ENCODE measurements around the gene SAYSD1. TPM values are rescaled to one million over a fixed set of nuclear protein-coding genes. Genes with fewer than 3 reads are reported as not detected.

SAYSD1 gene
- 10 to 100 TPM; 10.8 to 21.6 (median 19.2) TPM for total RNA-seq

GRCh38 chr6:39114704-39115599, at the start of gene SAYSD1:
SAYSD1 (minus strand) TSS chr6:39115186; CDS start chr6:39115089, 97 bp downstream.
- DNase-seq (ENCODE audit: extremely low spot score), result peak; percentile 97

GRCh38 chr6:39157511-39157910, 42.5 kb upstream of the SAYSD1 start:
- WGBS, result 61% methylated on average over 3 of the region's 3 CpGs

More at GRCh38 chr6:39114704-39115599, at the start of gene SAYSD1:
- 2% methylated on average over 8 of the region's 68 CpGs for WGBS
- H3K4me1 ChIP-seq, result peaks cover 13 to 22% (median 18%) of the 10 kb centered on the region in 4 donors
- H3K4me3 ChIP-seq, result peak within 1 kb of the TSS; percentile 69 to 86 (median 82)
- intact Hi-C loops (cut with DNase I), result no loop called here
- no peaks in the 10 kb centered on the region for H3K9me3 ChIP-seq
- H3K36me3 ChIP-seq, result peaks cover 5 to 10% (median 6%) of the 10 kb centered on the region in 4 donors
- TF ChIP-seq POLR2AphosphoS5 (IDR thresholded peaks at IDR 0.05) (peak; percentile 80 to 90), POLR2A (IDR thresholded peaks at IDR 0.05; ENCODE audit: low read depth) (peak; percentile 32), CTCF (IDR thresholded peaks at IDR 0.05) (no peak)
- peak within 1 kb of the TSS; percentile 93 to 98 (median 96) for H3K27ac ChIP-seq (replicated peaks in 1 of 4)
- no peaks in the 10 kb centered on the region for H3K27me3 ChIP-seq

GRCh38 chr6:39156801-39157200, 41.8 kb upstream of the SAYSD1 start:
- peaks cover 0 to 30% (median 0%) of the 10 kb centered on the region in 4 donors for H3K27me3 ChIP-seq
- no peak for DNase-seq (ENCODE audit: extremely low spot score)
- no peaks in the 10 kb centered on the region for H3K36me3 ChIP-seq
- no peak overlapping the region for H3K4me3 ChIP-seq
- H3K27ac ChIP-seq (replicated peaks in 1 of 4), result no peak overlapping the region
- 75% methylated on average over 3 of the region's 3 CpGs for WGBS
- intact Hi-C loops (cut with DNase I), result no loop called here
- H3K9me3 ChIP-seq, result peaks cover 0 to 4% (median 0%) of the 10 kb centered on the region in 4 donors
- no peaks in the 10 kb centered on the region for H3K4me1 ChIP-seq
- TF ChIP-seq CTCF (IDR thresholded peaks at IDR 0.05), result no peak
- TF ChIP-seq EP300 (IDR thresholded peaks at IDR 0.05), result no peak
- no peak for TF ChIP-seq POLR2A (IDR thresholded peaks at IDR 0.05; ENCODE audit: low read depth)
- no peak for TF ChIP-seq POLR2AphosphoS5 (IDR thresholded peaks at IDR 0.05)

More at GRCh38 chr6:39157511-39157910, 42.5 kb upstream of the SAYSD1 start:
- peaks cover 0 to 23% (median 0%) of the 10 kb centered on the region in 4 donors for H3K27me3 ChIP-seq
- intact Hi-C loops (cut with DNase I), result no loop called here
- TF ChIP-seq POLR2AphosphoS5 (IDR thresholded peaks at IDR 0.05) (no peak), CTCF (IDR thresholded peaks at IDR 0.05) (no peak), EP300 (IDR thresholded peaks at IDR 0.05) (no peak), POLR2A (IDR thresholded peaks at IDR 0.05; ENCODE audit: low read depth) (no peak)
- no peaks in the 10 kb centered on the region for H3K36me3 ChIP-seq
- no peak overlapping the region for H3K27ac ChIP-seq (replicated peaks in 1 of 4)
- no peaks in the 10 kb centered on the region for H3K4me1 ChIP-seq
- H3K9me3 ChIP-seq, result peaks cover 0 to 4% (median 0%) of the 10 kb centered on the region in 4 donors
- no peak overlapping the region for H3K4me3 ChIP-seq
- no peak for DNase-seq (ENCODE audit: extremely low spot score)

GRCh38 chr6:39154705-39155104, 39.7 kb upstream of the SAYSD1 start:
- H3K4me3 ChIP-seq, result no peak overlapping the region
- peaks cover 0 to 36% (median 0%) of the 10 kb centered on the region in 4 donors for H3K27me3 ChIP-seq
- H3K4me1 ChIP-seq, result no peaks in the 10 kb centered on the region
- H3K27ac ChIP-seq (replicated peaks in 1 of 4), result no peak overlapping the region
- WGBS, result 80% methylated on average over 4 of the region's 4 CpGs
- no peaks in the 10 kb centered on the region for H3K36me3 ChIP-seq
- DNase-seq (ENCODE audit: extremely low spot score), result no peak
- TF ChIP-seq CTCF (IDR thresholded peaks at IDR 0.05) (no peak), EP300 (IDR thresholded peaks at IDR 0.05) (no peak), POLR2AphosphoS5 (IDR thresholded peaks at IDR 0.05) (no peak), POLR2A (IDR thresholded peaks at IDR 0.05; ENCODE audit: low read depth) (no peak)
- intact Hi-C loops (cut with DNase I), result no loop called here
- H3K9me3 ChIP-seq, result peaks cover 0 to 2% (median 0%) of the 10 kb centered on the region in 4 donors

Data from esophagus muscularis mucosa (tissue), 4 donors.